Stomach smooth muscle (tissue), 2 donors: ENCODE measurements around the gene KCND1.

Source experiments
- H3K27ac ChIP-seq: one replicate; pipeline ENCODE4 v1.7.0; 2013; ENCODE audit warnings: mild to moderate bottlenecking, low read length, inconsistent platforms
- H3K27me3 ChIP-seq, 2 donors: one replicate each; pipeline ENCODE4 v1.7.0; 2013; ENCODE audit warnings: low read length in 2 of 2; ENCODE audit not compliant: insufficient read depth in 2 of 2, control insufficient read depth in 1 of 2
- H3K36me3 ChIP-seq, 2 donors: one replicate each; pipeline ENCODE4 v1.7.0; 2013; ENCODE audit warnings: low read length in 2 of 2; ENCODE audit not compliant: control insufficient read depth in 2 of 2, insufficient read depth in 2 of 2
- H3K4me1 ChIP-seq: one replicate; pipeline ENCODE4 v1.7.0; 2013; ENCODE audit warnings: low read length; ENCODE audit not compliant: control insufficient read depth, insufficient read depth
- H3K4me3 ChIP-seq, 2 donors: one replicate each; pipeline ENCODE4 v1.7.0; 2013; ENCODE audit warnings: low read length in 2 of 2
- H3K9ac ChIP-seq, 2 donors: one replicate each; pipeline ENCODE4 v1.7.0; 2013; ENCODE audit warnings: low read length in 2 of 2, mild to moderate bottlenecking in 1 of 2
- H3K9me3 ChIP-seq, 2 donors: one replicate each; pipeline ENCODE4 v1.7.0; 2013; ENCODE audit warnings: low read length in 2 of 2; ENCODE audit not compliant: control insufficient read depth in 2 of 2
- donor health status: healthy.
- donor health status: Pancreatic carcinoma.

The KCND1 gene

DNA sequence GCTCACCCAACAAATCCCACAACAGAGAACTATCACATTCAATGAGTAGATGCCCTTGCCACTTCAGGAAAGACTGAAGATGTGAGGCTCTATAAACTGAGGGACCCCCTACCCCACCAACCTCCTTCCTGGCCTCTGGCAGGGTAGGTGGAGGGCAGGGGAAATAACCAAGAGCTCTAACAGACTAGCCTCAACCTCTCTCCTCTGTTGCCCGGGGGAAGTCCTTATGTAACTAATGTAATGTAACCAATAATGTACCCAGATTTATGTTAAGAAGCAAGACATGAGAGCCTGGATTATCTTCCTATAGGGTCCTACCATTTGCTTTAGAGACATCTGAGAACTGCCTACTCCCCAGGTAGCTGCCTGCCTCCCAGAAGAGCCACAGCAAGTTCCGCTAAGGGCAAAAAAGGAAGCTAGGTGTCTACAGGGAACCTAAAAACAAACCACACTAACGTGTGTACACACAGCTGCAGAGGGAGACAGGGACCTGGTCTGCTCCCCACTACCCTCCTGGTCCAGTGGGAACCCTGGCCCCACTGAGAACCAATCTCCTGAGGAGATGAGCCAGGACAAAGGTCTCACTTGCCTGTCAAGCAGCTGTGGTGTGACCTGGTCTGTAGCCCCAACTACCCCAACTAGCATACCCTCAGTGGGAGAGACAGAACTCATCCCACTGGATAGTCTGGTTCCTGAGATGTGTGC is 32.0 kb downstream of the KCND1 start:
- H3K4me1 ChIP-seq, result peaks cover 11% of the 10 kb centered on the region

DNA sequence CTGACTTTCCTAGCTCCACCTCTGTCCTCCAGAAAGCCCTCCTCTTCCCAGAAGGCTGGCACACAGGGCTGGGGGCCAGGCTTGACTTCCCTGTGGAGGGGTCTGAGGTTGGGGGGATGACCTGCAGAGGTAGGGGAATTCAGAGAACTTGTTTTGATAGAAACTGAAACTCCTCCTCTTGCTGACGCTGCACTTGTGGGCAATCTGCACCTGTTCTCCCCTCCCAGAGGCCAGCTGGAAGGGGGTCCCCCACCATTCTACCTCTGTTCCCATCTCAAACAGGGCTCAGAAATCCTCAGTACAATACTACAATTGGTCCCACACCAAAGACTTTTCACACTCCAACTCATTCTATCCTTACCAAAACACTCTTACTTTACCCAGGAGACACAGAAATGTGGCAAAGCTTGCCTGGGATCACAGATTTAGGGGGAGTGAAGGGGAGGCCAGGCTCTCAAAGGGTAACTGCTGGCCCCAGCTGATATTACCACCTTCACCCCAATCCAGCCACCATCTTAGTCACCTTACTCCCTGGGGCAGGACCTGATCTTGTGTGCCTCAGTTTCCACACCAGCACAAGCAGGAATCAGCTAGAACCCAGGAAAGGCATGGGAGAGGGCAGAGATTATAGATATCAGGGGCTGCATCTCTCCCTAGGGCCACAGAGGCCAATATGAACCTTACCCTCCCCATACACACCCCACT is 32.8 kb downstream of the KCND1 start:
- peaks cover 11% of the 10 kb centered on the region for H3K4me1 ChIP-seq
- H3K27ac ChIP-seq, result no peak overlapping the region
- no peaks in the 10 kb centered on the region for H3K9me3 ChIP-seq
- peaks cover 0 to 12% of the 10 kb centered on the region in 2 donors for H3K27me3 ChIP-seq
- no peak overlapping the region for H3K9ac ChIP-seq
- H3K36me3 ChIP-seq, result peaks cover 8 to 11% of the 10 kb centered on the region in 2 donors
- H3K4me3 ChIP-seq, result no peak overlapping the region

More for the DNA sequence above, 32.0 kb downstream of the KCND1 start:
- H3K4me3 ChIP-seq, result no peak overlapping the region
- peaks cover 0 to 12% of the 10 kb centered on the region in 2 donors for H3K27me3 ChIP-seq
- no peaks in the 10 kb centered on the region for H3K9me3 ChIP-seq
- H3K36me3 ChIP-seq, result peaks cover under 1 to 3% of the 10 kb centered on the region in 2 donors
- no peak overlapping the region for H3K9ac ChIP-seq
- no peak overlapping the region for H3K27ac ChIP-seq

DNA sequence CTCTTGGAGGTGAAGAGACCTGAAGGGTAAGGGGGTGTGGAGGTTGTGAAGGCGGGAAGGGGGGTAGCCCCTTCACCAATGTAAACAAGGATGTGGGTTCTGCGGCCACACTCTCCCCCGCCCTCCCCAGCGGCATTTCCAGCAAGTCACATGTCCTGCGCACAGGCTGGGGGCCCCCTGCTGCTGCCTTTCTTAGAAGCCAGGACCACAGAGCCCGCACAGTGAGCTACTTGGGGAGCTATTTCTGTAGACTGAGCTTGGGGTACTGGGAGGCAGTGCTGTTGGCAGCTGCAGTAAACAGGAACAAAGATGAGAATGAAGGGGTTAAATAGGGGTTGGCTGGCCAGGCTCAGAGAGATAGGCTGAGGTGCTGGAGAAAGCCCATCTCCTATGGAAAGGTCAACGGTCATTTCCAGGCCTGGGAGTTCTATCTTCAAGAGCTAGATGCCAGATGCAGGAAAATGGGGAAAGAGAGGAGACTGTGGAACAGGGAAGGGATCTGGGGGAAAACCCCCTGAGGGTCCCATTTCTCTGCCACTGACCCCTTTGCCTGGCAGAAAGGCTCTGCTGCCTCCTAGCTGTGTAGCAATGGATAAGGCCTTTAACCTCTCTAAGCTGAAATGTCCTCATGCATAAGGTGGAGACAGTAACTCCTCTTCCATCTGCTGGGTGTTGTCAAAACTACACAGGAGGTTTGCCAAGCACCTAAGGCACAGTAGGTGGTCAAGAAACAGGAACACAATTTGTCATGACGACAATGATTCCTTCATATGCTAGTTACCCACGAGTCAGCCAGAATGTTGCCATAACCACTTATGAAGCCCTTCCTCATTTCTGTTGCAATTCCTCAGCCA is 34.4 kb downstream of the KCND1 start:
- Histone ChIP-seq H3K9ac (peak overlapping the region in 1 of 2 donors; percentile 21), H3K27ac (no peak overlapping the region), H3K9me3 (no peaks in the 10 kb centered on the region), H3K36me3 (peaks cover 11 to 12% of the 10 kb centered on the region in 2 donors), H3K4me3 (no peak overlapping the region), H3K4me1 (peaks cover 11% of the 10 kb centered on the region), H3K27me3 (peaks cover 0 to 10% of the 10 kb centered on the region in 2 donors)

DNA sequence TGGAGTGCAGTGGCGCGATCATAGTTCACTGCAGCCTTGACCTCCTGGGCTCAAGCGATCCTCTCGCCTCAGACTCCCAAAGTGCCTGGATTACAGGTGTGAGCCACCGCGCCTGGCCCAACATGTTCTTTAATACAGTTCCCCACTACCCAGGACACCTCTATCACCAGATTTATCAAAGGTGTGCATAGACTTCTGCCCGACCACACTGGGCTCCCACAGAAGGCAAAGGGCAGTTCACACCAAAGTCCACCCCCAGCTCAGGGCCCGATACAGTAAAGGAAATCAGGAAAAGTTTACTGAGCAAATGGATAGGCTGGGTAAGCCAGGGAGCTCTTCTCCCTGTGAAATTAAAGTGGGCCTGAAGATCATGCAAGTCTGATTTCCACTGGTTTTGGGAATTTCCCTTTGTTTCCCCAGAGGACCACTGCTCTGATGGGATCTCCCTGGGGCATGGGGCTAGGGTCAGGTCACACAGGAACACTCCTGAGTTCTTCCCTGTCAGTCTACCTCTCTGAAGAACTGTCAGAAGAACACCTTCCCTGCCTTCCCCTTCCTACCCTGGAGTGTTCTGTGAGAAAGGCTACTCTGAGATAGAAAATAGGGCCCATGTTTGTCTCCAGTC is 35.1 kb downstream of the KCND1 start:
- peaks cover 11% of the 10 kb centered on the region for H3K4me1 ChIP-seq

DNA sequence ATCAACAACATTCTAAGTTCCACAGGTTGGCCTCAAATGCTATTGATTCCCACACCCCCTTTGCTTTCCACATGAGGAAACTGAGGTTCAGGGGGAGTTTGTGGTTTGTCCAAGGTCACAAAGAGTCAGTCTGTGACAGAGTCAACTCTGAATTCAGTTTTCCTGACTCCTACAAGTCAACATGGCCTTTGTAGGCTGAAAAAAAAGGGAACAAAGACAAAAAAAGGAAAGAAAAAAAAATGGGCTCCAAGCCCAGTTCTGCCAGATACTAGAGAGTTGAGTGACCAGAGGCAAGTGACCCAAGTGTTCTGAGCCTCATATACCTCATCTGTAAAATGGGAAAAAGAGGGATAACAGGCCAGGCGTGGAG is 36.4 kb downstream of the KCND1 start:
- Histone ChIP-seq H3K36me3 (peaks cover 11 to 13% of the 10 kb centered on the region in 2 donors), H3K27ac (no peak overlapping the region), H3K4me1 (peaks cover 4% of the 10 kb centered on the region), H3K9me3 (no peaks in the 10 kb centered on the region), H3K27me3 (peaks cover 0 to 8% of the 10 kb centered on the region in 2 donors), H3K4me3 (no peak overlapping the region), H3K9ac (no peak overlapping the region)

More for the DNA sequence above, 35.1 kb downstream of the KCND1 start:
- H3K27me3 ChIP-seq, result peaks cover 0 to 10% of the 10 kb centered on the region in 2 donors
- no peak overlapping the region for H3K9ac ChIP-seq
- H3K27ac ChIP-seq, result no peak overlapping the region
- H3K36me3 ChIP-seq, result peaks cover 11 to 12% of the 10 kb centered on the region in 2 donors
- H3K4me3 ChIP-seq, result no peak overlapping the region
- H3K9me3 ChIP-seq, result no peaks in the 10 kb centered on the region

DNA sequence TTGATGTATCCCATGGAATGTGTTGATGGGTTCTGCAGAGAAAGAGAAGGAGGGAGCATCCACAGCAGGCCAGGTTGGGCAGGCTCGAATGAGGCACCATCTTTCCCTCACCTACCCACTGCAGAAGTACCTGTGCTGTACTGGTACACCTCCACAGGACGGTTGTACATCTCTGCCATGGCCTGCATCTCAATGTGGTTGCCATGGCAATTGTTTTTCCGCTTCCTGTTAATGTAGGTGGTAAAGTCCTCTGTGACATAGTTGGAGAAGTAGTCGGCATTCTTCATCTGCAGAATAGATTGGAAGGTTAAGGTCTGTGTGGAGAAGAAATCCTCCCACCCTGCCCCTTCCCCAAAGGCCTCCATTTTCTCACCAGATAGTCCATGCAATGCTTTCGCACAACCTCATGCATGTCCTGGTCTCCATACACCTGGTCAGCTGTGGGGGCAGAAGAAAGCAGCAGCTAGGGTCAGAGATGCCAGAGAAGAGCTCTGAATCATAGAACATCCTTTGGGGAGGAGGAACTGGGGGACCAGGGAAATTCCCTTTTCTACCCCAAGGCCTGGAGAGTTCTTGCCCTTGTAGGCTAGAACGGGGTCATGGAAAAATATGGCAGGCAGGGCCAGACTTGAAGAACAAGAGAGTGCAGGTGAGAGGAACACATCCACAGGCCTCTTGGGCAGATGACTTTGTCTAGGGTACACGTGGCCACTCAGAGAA is 36.9 kb downstream of the KCND1 start:
- H3K27me3 ChIP-seq, result peaks cover 0 to 8% of the 10 kb centered on the region in 2 donors
- no peak overlapping the region for H3K9ac ChIP-seq
- no peaks in the 10 kb centered on the region for H3K9me3 ChIP-seq
- H3K4me1 ChIP-seq, result peaks cover 4% of the 10 kb centered on the region
- H3K27ac ChIP-seq, result no peak overlapping the region
- no peak overlapping the region for H3K4me3 ChIP-seq
- H3K36me3 ChIP-seq, result peaks cover 11 to 12% of the 10 kb centered on the region in 2 donors

DNA sequence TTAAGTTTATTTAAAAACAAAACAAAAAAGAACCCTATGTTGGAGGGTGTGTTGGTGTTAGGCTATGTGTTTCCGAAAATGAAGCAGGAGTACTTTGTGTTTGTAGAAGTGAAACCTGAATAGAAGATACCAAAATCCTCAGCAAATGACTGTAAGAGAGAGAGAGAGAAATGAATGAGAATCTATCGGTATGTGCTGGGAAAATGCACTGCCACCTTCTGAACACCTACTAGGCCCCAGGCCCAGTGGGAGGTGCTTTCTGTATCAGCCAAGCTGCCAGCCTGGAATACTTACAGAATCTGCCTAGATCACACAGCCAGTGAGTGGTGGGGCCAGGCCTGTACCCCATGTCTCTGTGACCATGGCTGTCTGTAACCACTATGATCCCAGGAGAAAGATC is 37.9 kb downstream of the KCND1 start:
- Histone ChIP-seq H3K4me3 (no peak overlapping the region), H3K9ac (no peak overlapping the region), H3K27ac (no peak overlapping the region), H3K4me1 (peaks cover 4% of the 10 kb centered on the region), H3K9me3 (no peaks in the 10 kb centered on the region), H3K36me3 (peaks cover 11 to 12% of the 10 kb centered on the region in 2 donors), H3K27me3 (peaks cover 0 to 6% of the 10 kb centered on the region in 2 donors)

DNA sequence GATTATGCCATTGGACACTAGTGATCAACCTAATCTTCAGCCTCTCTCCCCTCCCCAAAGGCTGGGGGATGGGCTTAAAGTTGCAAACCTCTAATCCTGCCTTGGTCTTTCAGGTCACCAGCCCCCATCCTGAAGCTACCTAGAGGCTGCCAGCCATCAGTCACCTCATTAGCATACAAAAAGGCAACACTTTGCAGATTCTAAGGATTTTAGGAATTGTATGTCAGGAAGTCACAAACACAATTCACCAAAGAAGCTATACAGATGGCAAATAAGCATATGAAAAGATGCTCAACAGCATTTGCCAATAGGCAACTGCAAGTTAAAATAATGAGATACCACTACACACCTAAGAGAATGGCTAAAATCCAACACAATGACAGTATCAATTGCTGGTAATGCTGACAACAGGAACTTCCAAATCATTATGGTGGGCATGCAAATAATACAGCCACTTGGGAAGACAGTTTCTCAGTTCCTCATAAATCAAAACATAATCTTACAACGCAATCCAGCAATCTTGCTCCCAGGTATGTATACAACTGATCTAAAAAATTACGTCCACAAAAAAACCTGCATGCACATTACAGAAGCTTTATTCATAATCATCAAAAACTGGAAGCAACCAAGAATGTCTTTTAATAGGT is 43.8 kb downstream of the KCND1 start:
- Histone ChIP-seq H3K36me3 (peaks cover 12 to 14% of the 10 kb centered on the region in 2 donors), H3K4me3 (no peak overlapping the region), H3K27ac (no peak overlapping the region), H3K9me3 (no peaks in the 10 kb centered on the region), H3K4me1 (no peaks in the 10 kb centered on the region), H3K27me3 (peaks cover 0 to 2% of the 10 kb centered on the region in 2 donors), H3K9ac (no peak overlapping the region)

DNA sequence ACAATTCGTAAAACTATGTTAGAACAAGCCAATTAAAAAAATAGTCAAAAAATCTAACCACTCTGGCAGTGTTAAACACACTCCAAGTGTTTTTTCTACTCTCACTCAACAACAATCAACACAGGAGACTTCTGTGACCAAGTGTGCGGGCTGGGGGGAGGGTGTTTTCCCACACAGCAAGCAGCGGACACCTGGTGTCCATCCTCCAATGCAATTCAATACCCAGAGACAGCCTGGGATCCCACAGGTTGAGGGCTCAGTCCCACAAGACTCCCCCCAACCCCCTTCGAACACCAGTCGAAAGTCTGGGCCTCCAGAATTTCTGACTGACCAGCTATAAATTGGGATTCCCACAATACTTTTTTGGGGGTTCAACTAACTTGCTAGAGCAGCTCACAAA is 44.5 kb downstream of the KCND1 start:
- no peak overlapping the region for H3K9ac ChIP-seq
- H3K27me3 ChIP-seq, result peaks cover 0 to 4% of the 10 kb centered on the region in 2 donors
- no peak overlapping the region for H3K27ac ChIP-seq
- H3K9me3 ChIP-seq, result no peaks in the 10 kb centered on the region
- no peaks in the 10 kb centered on the region for H3K4me1 ChIP-seq
- peaks cover 13 to 17% of the 10 kb centered on the region in 2 donors for H3K36me3 ChIP-seq
- H3K4me3 ChIP-seq, result no peak overlapping the region
